Osteoblast (primary cell): ENCODE data around the gene SEC63. TPM values are rescaled to one million over a fixed set of nuclear protein-coding genes. Genes with fewer than 3 reads are reported as not detected.
"Not testable (repeated sequence)": the region's sequence is repeated elsewhere in the genome, so short reads cannot be mapped to it uniquely, and the experiment has no call there.

Experiments
- DNase-seq: peaks from one replicate; pipeline ENCODE4 v3.0.0; 2011; ENCODE audit warnings: low spot score, mixed read lengths; ENCODE audit not compliant: insufficient read length; ENCODE audit errors: missing footprints
- H2AFZ ChIP-seq: 2 replicates; pipeline ENCODE4 v1.6.0; 2011; ENCODE audit warnings: mild to moderate bottlenecking, low read length
- H3K27ac ChIP-seq: 2 replicates; pipeline ENCODE4 v1.5.1; 2011; ENCODE audit warnings: mild to moderate bottlenecking, low read depth, low read length, moderate library complexity
- H3K27me3 ChIP-seq: 2 replicates; pipeline ENCODE4 v1.6.0; 2012; ENCODE audit warnings: mild to moderate bottlenecking, control low read depth, inconsistent platforms, low read length, moderate library complexity; ENCODE audit not compliant: insufficient read depth
- H3K36me3 ChIP-seq: 2 replicates; pipeline ENCODE4 v1.5.1; 2011; ENCODE audit warnings: mild to moderate bottlenecking, low read length, control low read depth, moderate library complexity; ENCODE audit not compliant: insufficient read depth
- H3K4me1 ChIP-seq: 2 replicates; pipeline ENCODE4 v1.5.1; 2011; ENCODE audit warnings: mild to moderate bottlenecking, low read length, control low read depth, moderate library complexity; ENCODE audit not compliant: insufficient read depth
- H3K4me2 ChIP-seq: 2 replicates; pipeline ENCODE4 v1.6.0; 2011; ENCODE audit warnings: mild to moderate bottlenecking, low read length; ENCODE audit not compliant: insufficient read depth
- H3K4me3 ChIP-seq: fragments of 200-600 bp; sonication (generic); 3 replicates; pipeline ENCODE4 v1.5.1; 2012; ENCODE audit warnings: mild to moderate bottlenecking, low read length, inconsistent platforms; ENCODE audit not compliant: insufficient read depth
- H3K79me2 ChIP-seq: 2 replicates; pipeline ENCODE4 v1.6.0; 2012; ENCODE audit warnings: mild to moderate bottlenecking, low read length, control low read depth, inconsistent platforms; ENCODE audit not compliant: insufficient read depth
- H3K9me3 ChIP-seq: 2 replicates; pipeline ENCODE4 v1.5.1; 2011; ENCODE audit warnings: low read depth, low read length, control low read depth
- H4K20me1 ChIP-seq: 2 replicates; pipeline ENCODE4 v1.6.0; 2012; ENCODE audit warnings: mild to moderate bottlenecking, low read length, control low read depth; ENCODE audit not compliant: insufficient read depth
- total RNA-seq: library from RNA; depleted of rRNA; stranded (reverse); fragments of >200 nt; gene quantifications from 2 replicates; pipeline ENCODE4 v1.2.3, GENCODE V29; 2012
- TF ChIP-seq, protein P1 (sequence below): IDR thresholded peaks from 2 replicates; pipeline ENCODE4 v1.5.1; 2011; ENCODE audit warnings: mild to moderate bottlenecking, low read depth, low read length, moderate library complexity; ENCODE audit errors: extremely low read depth

The SEC63 gene
- total RNA-seq, 1 donor, result 35.8 TPM

DNA sequence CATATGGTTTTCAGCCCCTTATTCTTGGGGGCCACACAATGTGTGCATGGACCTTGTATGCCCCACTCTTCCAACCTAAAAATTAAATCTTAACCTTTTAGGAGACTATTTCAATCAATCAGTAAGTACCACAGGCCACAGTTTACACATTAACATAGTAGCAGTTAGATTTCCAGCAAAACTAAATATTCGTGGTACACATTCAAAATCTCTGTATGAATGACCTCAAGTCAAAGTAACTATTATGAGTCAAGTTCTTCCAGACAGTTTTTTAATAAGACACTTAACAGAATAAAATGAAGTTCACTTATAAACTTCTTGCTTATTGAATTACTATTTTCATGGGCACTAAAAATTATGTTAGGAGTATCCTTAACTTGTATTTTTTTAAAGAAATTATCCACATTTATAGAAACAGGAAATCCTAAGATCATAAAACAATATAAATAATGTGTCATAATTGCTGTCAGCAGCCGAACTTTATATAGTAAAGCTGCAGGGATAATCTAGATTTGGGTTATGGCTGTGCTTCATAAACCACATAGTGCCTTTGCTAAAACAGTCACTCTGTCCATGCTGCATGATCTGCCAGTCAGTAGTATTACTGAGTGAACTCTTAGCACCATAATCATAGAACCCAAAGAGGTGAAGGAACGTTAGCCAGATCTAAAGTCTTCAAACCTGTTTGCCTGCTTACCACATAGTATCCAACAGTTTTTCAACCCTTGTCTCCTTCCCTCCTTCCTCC is 21.7 kb downstream of the SEC63 start:
- no peak overlapping the region for H3K4me3 ChIP-seq
- no peaks in the 10 kb centered on the region for H3K9me3 ChIP-seq
- no peak overlapping the region for H3K27ac ChIP-seq
- H3K4me2 ChIP-seq, result peak overlapping the region; percentile 7
- DNase-seq, result peak; percentile 86
- H3K79me2 ChIP-seq, result peaks cover 74% of the 10 kb centered on the region
- H4K20me1 ChIP-seq, result peaks cover 57% of the 10 kb centered on the region
- TF ChIP-seq, protein P1, sequence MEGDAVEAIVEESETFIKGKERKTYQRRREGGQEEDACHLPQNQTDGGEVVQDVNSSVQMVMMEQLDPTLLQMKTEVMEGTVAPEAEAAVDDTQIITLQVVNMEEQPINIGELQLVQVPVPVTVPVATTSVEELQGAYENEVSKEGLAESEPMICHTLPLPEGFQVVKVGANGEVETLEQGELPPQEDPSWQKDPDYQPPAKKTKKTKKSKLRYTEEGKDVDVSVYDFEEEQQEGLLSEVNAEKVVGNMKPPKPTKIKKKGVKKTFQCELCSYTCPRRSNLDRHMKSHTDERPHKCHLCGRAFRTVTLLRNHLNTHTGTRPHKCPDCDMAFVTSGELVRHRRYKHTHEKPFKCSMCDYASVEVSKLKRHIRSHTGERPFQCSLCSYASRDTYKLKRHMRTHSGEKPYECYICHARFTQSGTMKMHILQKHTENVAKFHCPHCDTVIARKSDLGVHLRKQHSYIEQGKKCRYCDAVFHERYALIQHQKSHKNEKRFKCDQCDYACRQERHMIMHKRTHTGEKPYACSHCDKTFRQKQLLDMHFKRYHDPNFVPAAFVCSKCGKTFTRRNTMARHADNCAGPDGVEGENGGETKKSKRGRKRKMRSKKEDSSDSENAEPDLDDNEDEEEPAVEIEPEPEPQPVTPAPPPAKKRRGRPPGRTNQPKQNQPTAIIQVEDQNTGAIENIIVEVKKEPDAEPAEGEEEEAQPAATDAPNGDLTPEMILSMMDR, result no peak
- H3K36me3 ChIP-seq, result no peaks in the 10 kb centered on the region
- peaks cover 4% of the 10 kb centered on the region for H3K4me1 ChIP-seq
- no peaks in the 10 kb centered on the region for H3K27me3 ChIP-seq
- H2AFZ ChIP-seq, result no peak overlapping the region

DNA sequence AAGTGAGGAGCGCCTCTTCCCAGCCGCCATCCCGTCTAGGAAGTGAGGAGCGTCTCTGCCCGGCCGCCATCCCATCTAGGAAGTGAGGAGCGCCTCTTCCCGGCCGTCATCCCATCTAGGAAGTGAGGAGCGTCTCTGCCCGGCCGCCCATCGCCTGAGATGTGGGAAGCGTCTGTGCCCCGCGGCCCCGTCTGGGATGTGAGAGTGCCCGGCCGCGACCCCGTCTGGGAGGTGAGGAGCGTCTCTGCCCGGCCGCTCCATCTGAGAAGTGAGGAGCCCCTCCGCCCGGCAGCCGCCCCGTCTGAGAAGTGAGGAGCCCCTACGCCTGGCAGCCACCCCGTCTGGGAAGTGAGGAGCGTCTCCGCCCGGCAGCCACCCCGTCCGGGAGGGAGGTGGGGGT is 23.8 kb downstream of the SEC63 start:
- H2AFZ ChIP-seq, H3K36me3 ChIP-seq, H3K9me3 ChIP-seq, H3K4me1 ChIP-seq, H3K27ac ChIP-seq, H3K27me3 ChIP-seq, DNase-seq, H3K4me2 ChIP-seq, H3K4me3 ChIP-seq: not testable (repeated sequence)
- Histone ChIP-seq H4K20me1 (peaks cover 48% of the 10 kb centered on the region), H3K79me2 (peaks cover 71% of the 10 kb centered on the region)

DNA sequence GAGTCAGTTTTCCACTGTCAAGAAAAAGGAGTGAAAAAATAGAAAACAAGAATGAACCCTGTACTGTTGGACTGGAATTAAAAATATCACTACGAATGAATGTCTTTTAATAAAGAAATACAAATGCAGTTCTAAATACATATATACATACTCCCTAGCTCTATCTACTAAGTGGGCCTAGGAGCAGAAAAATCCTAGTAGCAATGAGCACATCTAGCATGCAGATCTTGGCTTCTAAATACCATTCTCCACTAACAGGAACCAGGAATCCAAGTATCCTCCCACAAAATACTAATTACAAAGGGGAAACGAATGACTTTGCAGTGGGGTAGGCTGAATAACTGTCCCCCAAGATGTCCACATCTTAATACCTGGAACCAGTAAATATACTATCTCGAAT is 25.4 kb downstream of the SEC63 start:
- Histone ChIP-seq H3K79me2 (peaks cover 69% of the 10 kb centered on the region), H3K4me3 (no peak overlapping the region), H3K27ac (no peak overlapping the region), H3K36me3 (peaks cover 2% of the 10 kb centered on the region), H3K4me2 (no peak overlapping the region), H3K9me3 (no peaks in the 10 kb centered on the region), H3K4me1 (peaks cover 5% of the 10 kb centered on the region), H2AFZ (no peak overlapping the region), H4K20me1 (peaks cover 48% of the 10 kb centered on the region), H3K27me3 (no peaks in the 10 kb centered on the region)
- no peak for DNase-seq
- TF ChIP-seq, protein P1, result no peak

DNA sequence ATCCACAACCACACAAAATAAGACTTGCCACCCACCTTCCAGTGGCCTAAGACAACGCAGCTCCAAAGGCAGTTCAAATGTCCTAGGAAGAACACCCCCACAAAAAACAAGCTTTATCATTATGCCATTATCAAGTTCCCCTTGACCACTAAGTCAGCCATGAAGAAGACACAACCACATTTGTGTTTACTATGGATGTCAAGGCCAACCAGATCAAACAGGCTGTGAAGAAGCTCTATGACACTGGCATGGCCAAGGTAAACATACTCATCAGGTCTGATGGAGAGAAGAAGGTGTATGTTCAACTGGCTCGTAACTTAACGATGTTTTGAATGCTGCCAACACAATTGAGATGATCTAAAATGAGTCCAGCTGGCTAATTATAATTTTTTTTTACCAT is 26.1 kb downstream of the SEC63 start:
- Histone ChIP-seq H3K79me2 (peaks cover 66% of the 10 kb centered on the region), H4K20me1 (peaks cover 47% of the 10 kb centered on the region), H3K4me2 (no peak overlapping the region), H2AFZ (no peak overlapping the region), H3K27ac (no peak overlapping the region), H3K36me3 (peaks cover 2% of the 10 kb centered on the region), H3K27me3 (no peaks in the 10 kb centered on the region), H3K9me3 (no peaks in the 10 kb centered on the region), H3K4me1 (peaks cover 7% of the 10 kb centered on the region), H3K4me3 (no peak overlapping the region)
- DNase-seq, result no peak
- TF ChIP-seq, protein P1, result no peak
